ENCODE measurements around the gene TMEM17.

DNA sequence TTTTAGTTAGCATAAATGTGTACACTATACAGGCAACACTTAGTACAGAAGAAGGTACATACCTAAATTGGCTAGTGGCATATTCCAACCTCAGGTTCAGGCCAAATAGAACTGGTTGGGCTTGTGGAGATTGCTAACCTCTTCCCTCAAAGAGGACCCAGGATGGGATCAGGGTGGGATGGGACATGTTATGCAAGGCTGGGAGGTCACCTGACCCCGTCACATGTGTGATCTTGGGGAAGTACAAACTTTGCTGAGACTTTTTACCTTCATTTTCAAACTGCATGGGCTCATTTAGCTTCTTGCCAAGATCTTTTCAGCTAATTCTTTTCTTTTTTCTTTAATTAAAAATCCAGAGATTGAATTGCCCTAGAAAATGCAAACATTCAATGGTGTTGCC is 36.9 kb downstream of the TMEM17 start:
- TF ChIP-seq POLR2A (conservative IDR thresholded peaks at IDR 0.05), result no peak
- TF ChIP-seq IRF2 (CRISPR knock-in tag; IDR thresholded peaks at IDR 0.05), result no peak
- no peak for TF ChIP-seq JUN (IDR thresholded peaks at IDR 0.05; ENCODE audit: borderline replicate concordance, low read depth, low read length)
- TF ChIP-seq JUN (CRISPR knock-in tag; IDR thresholded peaks at IDR 0.05; ENCODE audit: borderline replicate concordance), result no peak
- no peak for TF ChIP-seq ELF4 (CRISPR knock-in tag; IDR thresholded peaks at IDR 0.05)
